ENCODE data around the gene FILIP1L. TPM values are rescaled to one million over a fixed set of nuclear protein-coding genes. Genes with fewer than 3 reads are reported as not detected.

Gene FILIP1L
- polyA plus RNA-seq, 3 donors, result 0.13 to 0.40 (median 0.25) TPM

DNA sequence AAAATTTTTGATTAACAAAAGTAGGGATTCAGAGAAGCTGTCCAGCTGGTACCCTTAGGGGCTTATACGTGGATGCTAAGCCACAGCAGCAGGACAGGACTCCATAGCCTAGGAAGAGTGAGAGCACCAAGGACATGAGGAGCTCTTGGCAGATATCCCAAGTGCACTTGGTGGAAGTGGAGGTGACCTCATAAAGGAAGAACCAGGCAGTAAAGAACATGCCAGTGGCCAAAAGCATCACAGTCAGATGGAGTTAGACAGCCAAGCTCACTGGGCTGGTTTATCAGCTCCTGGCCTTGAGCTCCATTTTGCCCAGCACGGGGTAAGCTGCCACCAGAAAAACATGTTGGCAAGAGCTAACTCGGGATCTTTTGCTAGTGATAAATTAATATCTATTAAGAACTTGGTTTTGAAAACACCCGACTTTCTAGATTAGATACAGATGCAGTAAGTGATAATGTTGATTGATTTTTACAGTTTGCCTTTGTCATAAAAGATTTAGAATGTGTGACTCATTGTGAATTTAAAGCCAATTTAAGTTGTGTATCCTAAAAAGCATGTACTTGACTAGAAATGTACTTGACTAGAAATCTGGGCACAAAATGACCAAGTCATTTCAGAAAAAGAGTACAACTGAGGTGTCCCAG lies 188.6 kb downstream of the FILIP1L start:
- Histone ChIP-seq H3K9me3 (replicated peaks in 1 of 2; ENCODE audit: control insufficient read depth in 1 of 2, insufficient read depth in 1 of 2, low read length in 2 of 2) (no peaks in the 10 kb centered on the region), H2AFZ (ENCODE audit: insufficient read depth, low read depth, low read length, poor library complexity, severe bottlenecking) (no peak overlapping the region), H3K79me2 (ENCODE audit: insufficient read depth, low read length) (no peaks in the 10 kb centered on the region), H3K36me3 (replicated peaks in 1 of 2; ENCODE audit: control insufficient read depth in 1 of 2, insufficient read depth in 2 of 2, low read length in 2 of 2) (no peaks in the 10 kb centered on the region), H3K4me1 (ENCODE audit: control insufficient read depth in 1 of 2, insufficient read depth in 2 of 2, low read length in 2 of 2) (peaks cover 5 to 7% of the 10 kb centered on the region in 2 donors), H4K20me1 (ENCODE audit: insufficient read depth, low read length) (no peaks in the 10 kb centered on the region), H3K27me3 (ENCODE audit: control insufficient read depth in 2 of 2, insufficient read depth in 2 of 2, low read length in 2 of 2) (no peaks in the 10 kb centered on the region), H3K4me2 (replicated peaks; ENCODE audit: extremely low read depth, low read length, poor library complexity, severe bottlenecking) (no peak overlapping the region), H3K9ac (ENCODE audit: insufficient read depth, low read length, poor library complexity, severe bottlenecking) (no peak overlapping the region), H3K27ac (ENCODE audit: low read depth in 1 of 2, low read length in 2 of 2) (no peak overlapping the region), H3K4me3 (replicated peaks in 1 of 3; ENCODE audit: low read depth in 2 of 3, low read length in 3 of 3) (no peak overlapping the region)
- Mint-ChIP-seq H3K27me3 (ENCODE audit: low read depth in 3 of 3) (no peaks in the 10 kb centered on the region), H3K27ac (no peak overlapping the region), H3K4me3 (no peak overlapping the region), H3K4me1 (peaks cover 6% of the 10 kb centered on the region), H3K9me3 (peaks cover 0 to 3% (median 0%) of the 10 kb centered on the region in 7 donors), H3K36me3 (peaks cover 0 to 4% of the 10 kb centered on the region in 2 donors)
- TF ChIP-seq, protein P1, sequence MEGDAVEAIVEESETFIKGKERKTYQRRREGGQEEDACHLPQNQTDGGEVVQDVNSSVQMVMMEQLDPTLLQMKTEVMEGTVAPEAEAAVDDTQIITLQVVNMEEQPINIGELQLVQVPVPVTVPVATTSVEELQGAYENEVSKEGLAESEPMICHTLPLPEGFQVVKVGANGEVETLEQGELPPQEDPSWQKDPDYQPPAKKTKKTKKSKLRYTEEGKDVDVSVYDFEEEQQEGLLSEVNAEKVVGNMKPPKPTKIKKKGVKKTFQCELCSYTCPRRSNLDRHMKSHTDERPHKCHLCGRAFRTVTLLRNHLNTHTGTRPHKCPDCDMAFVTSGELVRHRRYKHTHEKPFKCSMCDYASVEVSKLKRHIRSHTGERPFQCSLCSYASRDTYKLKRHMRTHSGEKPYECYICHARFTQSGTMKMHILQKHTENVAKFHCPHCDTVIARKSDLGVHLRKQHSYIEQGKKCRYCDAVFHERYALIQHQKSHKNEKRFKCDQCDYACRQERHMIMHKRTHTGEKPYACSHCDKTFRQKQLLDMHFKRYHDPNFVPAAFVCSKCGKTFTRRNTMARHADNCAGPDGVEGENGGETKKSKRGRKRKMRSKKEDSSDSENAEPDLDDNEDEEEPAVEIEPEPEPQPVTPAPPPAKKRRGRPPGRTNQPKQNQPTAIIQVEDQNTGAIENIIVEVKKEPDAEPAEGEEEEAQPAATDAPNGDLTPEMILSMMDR (IDR thresholded peaks at IDR 0.05), result no peak
- no peak for DNase-seq
- 100% methylated on average over 1 of the region's 4 CpGs for WGBS (ENCODE audit: insufficient coverage)
- intact Hi-C loops (cut with micrococcal nuclease), result no loop called here

DNA sequence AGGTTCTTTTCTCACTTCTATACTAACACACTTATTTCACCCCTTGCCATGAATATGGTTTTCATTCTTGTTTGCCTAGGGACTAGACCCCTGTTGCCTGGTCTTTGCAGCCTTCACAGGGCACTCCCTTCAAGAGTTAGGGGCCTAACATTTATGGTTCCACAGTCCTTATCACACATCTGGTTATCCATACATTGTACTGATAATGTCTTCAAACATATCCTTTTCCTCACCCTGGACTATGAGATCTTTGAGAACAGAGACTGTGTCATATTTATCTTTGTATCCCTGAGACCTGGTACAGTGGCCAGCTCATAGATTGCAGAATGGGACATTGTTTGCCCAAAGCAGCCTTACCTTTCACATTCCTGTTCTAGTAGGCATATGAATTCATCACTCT lies 190.4 kb downstream of the FILIP1L start:
- Histone ChIP-seq H2AFZ (ENCODE audit: insufficient read depth, low read depth, low read length, poor library complexity, severe bottlenecking) (no peak overlapping the region), H3K4me1 (ENCODE audit: control insufficient read depth in 1 of 2, insufficient read depth in 2 of 2, low read length in 2 of 2) (peaks cover 8 to 10% of the 10 kb centered on the region in 2 donors), H3K36me3 (replicated peaks in 1 of 2; ENCODE audit: control insufficient read depth in 1 of 2, insufficient read depth in 2 of 2, low read length in 2 of 2) (no peaks in the 10 kb centered on the region), H4K20me1 (ENCODE audit: insufficient read depth, low read length) (no peaks in the 10 kb centered on the region), H3K9ac (ENCODE audit: insufficient read depth, low read length, poor library complexity, severe bottlenecking) (no peak overlapping the region), H3K9me3 (replicated peaks in 1 of 2; ENCODE audit: control insufficient read depth in 1 of 2, insufficient read depth in 1 of 2, low read length in 2 of 2) (no peaks in the 10 kb centered on the region), H3K27me3 (ENCODE audit: control insufficient read depth in 2 of 2, insufficient read depth in 2 of 2, low read length in 2 of 2) (no peaks in the 10 kb centered on the region), H3K4me2 (replicated peaks; ENCODE audit: extremely low read depth, low read length, poor library complexity, severe bottlenecking) (no peak overlapping the region), H3K27ac (ENCODE audit: low read depth in 1 of 2, low read length in 2 of 2) (no peak overlapping the region), H3K79me2 (ENCODE audit: insufficient read depth, low read length) (no peaks in the 10 kb centered on the region), H3K4me3 (replicated peaks in 1 of 3; ENCODE audit: low read depth in 2 of 3, low read length in 3 of 3) (no peak overlapping the region)
- Mint-ChIP-seq H3K27me3 (ENCODE audit: low read depth in 3 of 3) (no peaks in the 10 kb centered on the region), H3K9me3 (peaks cover 0 to 3% (median 0%) of the 10 kb centered on the region in 7 donors), H3K27ac (no peak overlapping the region), H3K4me3 (no peak overlapping the region), H3K36me3 (peaks cover 0 to 4% of the 10 kb centered on the region in 2 donors), H3K4me1 (peaks cover 11% of the 10 kb centered on the region)
- no peak for DNase-seq
- intact Hi-C loops (cut with micrococcal nuclease), result no loop called here
- TF ChIP-seq, protein P1 (IDR thresholded peaks at IDR 0.05), result no peak

All from CD14-positive monocyte (primary cell).